ENCODE data around the gene GLS2. TPM values are rescaled to one million over a fixed set of nuclear protein-coding genes. Genes with fewer than 3 reads are reported as not detected.

The GLS2 gene
- total and polyA plus RNA-seq, 10 of the 15 experiments (the other 5 are each of a cell fraction or from before 2014, with no cell fraction given): 0.64 to 6.4 (median 3.3) TPM

DNA sequence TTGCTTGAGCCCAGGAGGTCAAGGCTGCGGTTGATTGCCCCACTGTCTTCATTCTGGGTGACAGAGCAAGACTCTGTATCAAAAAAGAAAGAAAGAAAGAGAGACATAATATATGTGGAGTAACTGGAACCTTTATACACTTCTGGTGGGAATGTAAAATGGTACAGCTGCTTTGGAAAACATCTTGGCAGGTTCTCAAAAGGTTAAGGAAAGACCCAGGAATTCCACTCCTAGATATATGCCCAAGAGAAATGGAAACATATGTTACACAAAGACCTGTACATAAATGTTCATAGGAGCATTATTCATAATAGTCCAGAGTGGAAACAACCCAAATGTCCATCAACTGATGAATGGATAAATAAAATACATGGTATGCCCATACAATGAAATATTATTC lies 40.9 kb upstream of the GLS2 start:
- Histone ChIP-seq H3K4me1 (ENCODE audit: control insufficient read depth, insufficient read depth, low read length) (no peaks in the 10 kb centered on the region), H3K9ac (ENCODE audit: control insufficient read depth, insufficient read depth, low read length) (no peak overlapping the region), H3K36me3 (ENCODE audit: control insufficient read depth in 2 of 2, insufficient read depth in 2 of 2, low read length in 1 of 2) (no peaks in the 10 kb centered on the region), H3K27ac (ENCODE audit: control insufficient read depth, insufficient read depth) (no peak overlapping the region), H3K9me3 (replicated peaks; ENCODE audit: control insufficient read depth, insufficient read depth, low read length) (no peaks in the 10 kb centered on the region), H2AFZ (ENCODE audit: control insufficient read depth, low read depth, low read length) (no peak overlapping the region), H3K4me2 (ENCODE audit: control insufficient read depth, insufficient read depth) (no peak overlapping the region), H3K4me3 (no peak overlapping the region), H4K20me1 (ENCODE audit: control insufficient read depth, insufficient read depth) (no peaks in the 10 kb centered on the region), H3K79me2 (ENCODE audit: control insufficient read depth, insufficient read depth, low read length) (no peaks in the 10 kb centered on the region), H3K27me3 (replicated peaks in 1 of 2; ENCODE audit: control insufficient read depth in 2 of 2, insufficient read depth in 2 of 2, low read length in 1 of 2) (no peaks in the 10 kb centered on the region)
- DNase-seq (ENCODE audit: low read depth, low spot score) (no peak), ATAC-seq (no peak), FAIRE-seq (no peak)
- intact Hi-C loops (cut with micrococcal nuclease; ENCODE audit: unreplicated experiment): no loop called here
- RAD21 ChIA-PET (ENCODE audit: unreplicated experiment): no interaction called here
- in situ Hi-C loops (cut with MboI): no loop called here
- no TSS peak for BruUV-seq (replicated peaks)
- WGBS (ENCODE audit: insufficient coverage, insufficient replicate concordance, low lambda C conversion rate, missing lambda C conversion rate): 69% methylated on average over 1 of the region's 1 CpG
- TF ChIP-seq SRF (IDR thresholded peaks at IDR 0.05; ENCODE audit: low read depth in 2 of 2, low read length in 2 of 2) (no peak), FOXM1 (IDR thresholded peaks at IDR 0.05; ENCODE audit: low read depth, low read length) (no peak), PBX3 (IDR thresholded peaks at IDR 0.05; ENCODE audit: insufficient replicate concordance, low read depth, low read length) (no peak), POLR2AphosphoS5 (IDR thresholded peaks at IDR 0.05; ENCODE audit: low read length) (no peak), MEF2A (IDR thresholded peaks at IDR 0.05; ENCODE audit: insufficient read depth, low read depth, low read length) (no peak), NR2F1 (conservative IDR thresholded peaks at IDR 0.05) (no peak), ZNF24 (IDR thresholded peaks at IDR 0.05) (no peak)
- TF ChIP-seq, protein P1, sequence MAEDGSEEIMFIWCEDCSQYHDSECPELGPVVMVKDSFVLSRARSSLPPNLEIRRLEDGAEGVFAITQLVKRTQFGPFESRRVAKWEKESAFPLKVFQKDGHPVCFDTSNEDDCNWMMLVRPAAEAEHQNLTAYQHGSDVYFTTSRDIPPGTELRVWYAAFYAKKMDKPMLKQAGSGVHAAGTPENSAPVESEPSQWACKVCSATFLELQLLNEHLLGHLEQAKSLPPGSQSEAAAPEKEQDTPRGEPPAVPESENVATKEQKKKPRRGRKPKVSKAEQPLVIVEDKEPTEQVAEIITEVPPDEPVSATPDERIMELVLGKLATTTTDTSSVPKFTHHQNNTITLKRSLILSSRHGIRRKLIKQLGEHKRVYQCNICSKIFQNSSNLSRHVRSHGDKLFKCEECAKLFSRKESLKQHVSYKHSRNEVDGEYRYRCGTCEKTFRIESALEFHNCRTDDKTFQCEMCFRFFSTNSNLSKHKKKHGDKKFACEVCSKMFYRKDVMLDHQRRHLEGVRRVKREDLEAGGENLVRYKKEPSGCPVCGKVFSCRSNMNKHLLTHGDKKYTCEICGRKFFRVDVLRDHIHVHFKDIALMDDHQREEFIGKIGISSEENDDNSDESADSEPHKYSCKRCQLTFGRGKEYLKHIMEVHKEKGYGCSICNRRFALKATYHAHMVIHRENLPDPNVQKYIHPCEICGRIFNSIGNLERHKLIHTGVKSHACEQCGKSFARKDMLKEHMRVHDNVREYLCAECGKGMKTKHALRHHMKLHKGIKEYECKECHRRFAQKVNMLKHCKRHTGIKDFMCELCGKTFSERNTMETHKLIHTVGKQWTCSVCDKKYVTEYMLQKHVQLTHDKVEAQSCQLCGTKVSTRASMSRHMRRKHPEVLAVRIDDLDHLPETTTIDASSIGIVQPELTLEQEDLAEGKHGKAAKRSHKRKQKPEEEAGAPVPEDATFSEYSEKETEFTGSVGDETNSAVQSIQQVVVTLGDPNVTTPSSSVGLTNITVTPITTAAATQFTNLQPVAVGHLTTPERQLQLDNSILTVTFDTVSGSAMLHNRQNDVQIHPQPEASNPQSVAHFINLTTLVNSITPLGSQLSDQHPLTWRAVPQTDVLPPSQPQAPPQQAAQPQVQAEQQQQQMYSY (CRISPR knock-in tag; IDR thresholded peaks at IDR 0.05): no peak
- POLR2A ChIA-PET: no interaction called here
- SMC1A ChIA-PET (ENCODE audit: uncharacterized antibody, unreplicated experiment): interaction anchor here (1.4 kb wide), 1 partner anchor 15 kb away, joined by 5 read pairs; no protein-coding TSS in a partner anchor
- CTCF ChIA-PET: interaction anchor here (1.0 kb wide), 1 partner anchor 14 kb away, joined by 3 read pairs; no protein-coding TSS in a partner anchor

All from GM12878 (cell line).